ENCODE data around the gene HOXD13. TPM values are rescaled to one million over a fixed set of nuclear protein-coding genes. Genes with fewer than 3 reads are reported as not detected.

The HOXD13 gene
- polyA plus RNA-seq, 3 donors, result 0.14 to 0.22 (median 0.17) TPM

- DNase-seq (ENCODE audit: extremely low read depth in 1 of 11, low read depth in 9 of 11, low spot score in 4 of 11), result no peak
Measured at GRCh38 chr2:176102309-176102866, 9.9 kb downstream of the HOXD13 start.

DNA sequence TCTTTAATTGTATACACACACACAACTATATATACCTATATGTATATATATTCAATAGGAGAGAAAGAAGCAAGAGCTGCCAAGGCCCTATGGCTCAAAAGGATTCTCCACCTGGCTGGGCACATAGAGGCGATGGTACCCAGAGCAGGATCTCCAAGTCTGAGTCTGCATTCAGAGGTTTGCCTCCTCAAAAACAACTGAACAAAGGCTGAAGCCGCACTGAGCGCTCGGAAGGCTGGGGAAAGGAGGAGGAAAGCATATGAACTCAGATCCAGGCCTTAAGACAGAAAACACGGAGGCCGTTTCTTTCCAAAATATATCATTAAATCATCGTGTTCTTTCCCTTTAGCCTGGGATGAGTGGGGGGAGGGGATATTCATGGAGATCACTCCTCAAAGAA, 10.7 kb downstream of the HOXD13 start:
- no peak for DNase-seq (ENCODE audit: extremely low read depth in 1 of 11, low read depth in 9 of 11, low spot score in 4 of 11)

DNA sequence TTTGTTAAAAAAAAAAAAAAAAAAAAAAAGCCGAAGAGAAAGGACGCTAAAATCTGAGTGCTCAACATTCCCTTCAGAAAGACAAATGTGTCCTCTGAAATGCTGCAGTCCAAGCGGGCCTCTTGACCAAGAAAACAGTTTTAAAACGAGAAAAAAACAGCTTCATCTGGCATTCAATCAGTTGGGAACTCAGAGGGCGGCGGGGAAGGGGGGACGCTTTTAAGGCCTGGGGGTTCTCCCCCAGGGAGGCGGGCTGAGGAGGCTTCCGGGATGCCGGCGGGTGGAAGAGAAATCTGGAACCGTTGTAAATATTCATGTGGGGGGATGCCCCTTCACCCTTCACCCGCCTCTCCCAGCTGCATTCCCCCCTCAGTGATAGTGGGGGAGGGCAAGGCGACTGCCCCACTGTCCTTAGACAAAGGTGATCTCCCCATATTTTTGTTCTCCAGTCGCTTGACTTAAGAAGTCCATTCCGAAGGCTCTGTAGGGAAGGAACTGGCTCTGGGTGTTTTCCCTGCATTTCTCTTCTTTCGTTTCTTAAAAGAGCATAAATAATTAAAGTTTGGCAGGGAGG, 11.3 kb downstream of the HOXD13 start:
- no peak for DNase-seq (ENCODE audit: extremely low read depth in 1 of 11, low read depth in 9 of 11, low spot score in 4 of 11)

DNA sequence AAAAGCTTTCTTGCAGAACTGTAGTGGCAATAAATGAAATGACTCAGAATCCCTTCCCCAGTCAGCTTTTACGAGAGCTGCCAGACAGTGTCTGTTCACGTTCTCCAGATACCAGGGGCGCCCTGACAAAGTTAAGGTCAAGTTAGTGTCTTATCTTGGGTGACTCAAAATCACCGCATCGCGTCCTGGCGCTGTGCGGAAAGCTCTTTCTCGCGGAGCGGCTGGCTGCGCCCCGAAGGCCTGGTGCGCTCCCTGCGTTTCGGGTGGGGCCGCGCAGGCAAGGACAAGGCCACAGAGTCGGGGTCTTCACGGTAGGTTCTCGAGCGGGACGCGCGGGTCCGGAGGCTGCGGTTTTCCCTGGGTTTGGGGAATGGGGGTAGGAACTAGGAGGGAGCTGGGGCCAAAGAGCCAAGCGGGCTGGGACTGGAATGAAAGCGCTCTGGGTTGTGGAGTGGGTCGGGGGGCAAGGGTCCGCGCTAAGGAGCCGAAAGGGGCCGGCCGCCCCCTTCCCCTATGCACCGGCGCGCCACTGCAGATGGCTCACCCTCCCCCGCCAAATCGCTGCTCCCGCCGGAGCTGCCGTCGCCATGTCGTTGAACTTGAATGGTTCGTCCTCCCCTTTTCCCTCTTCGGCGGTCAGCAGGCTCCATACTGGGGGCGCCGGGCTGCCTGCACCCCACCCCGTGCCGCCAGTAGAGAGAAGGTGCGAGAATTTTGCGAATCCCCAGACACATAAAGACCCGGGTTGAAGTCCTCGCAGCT, 12.0 kb downstream of the HOXD13 start:
- DNase-seq (ENCODE audit: extremely low read depth in 1 of 11, low read depth in 9 of 11, low spot score in 4 of 11), result no peak

DNA sequence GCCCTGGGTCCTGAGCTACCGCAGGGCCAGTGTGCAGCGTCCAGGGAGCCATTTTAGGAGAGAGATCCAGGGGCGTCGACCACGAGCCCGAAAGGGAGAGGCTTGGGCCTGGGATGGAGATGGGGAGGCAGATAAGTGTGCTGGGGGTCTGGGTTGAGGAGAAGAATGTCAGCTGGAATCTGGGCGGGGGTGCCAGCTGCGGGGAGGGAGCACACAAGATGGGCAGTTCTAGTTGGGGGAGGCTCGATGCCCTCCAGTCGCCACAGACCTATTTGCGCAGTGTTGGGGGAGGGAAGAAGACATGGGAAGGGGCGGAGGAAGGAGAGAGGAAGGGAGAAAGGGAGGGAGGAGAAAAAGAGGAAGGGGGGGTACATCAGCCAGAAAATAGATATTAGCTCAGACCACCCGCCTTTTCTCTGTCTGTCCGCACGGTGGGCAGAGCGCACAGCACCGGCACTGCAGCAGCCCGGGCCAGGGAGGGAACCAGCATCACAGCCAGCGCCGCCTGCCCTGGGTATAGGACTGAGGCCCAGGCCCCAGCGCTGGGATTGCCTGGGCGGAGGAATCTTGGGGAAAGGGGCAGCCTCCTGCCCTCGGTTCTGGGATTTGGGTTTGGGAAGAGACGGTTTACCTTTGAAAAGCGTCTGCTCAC, 12.7 kb downstream of the HOXD13 start:
- DNase-seq (ENCODE audit: extremely low read depth in 1 of 11, low read depth in 9 of 11, low spot score in 4 of 11), result peak in 2 of 11 donors; percentile 72 to 85

DNA sequence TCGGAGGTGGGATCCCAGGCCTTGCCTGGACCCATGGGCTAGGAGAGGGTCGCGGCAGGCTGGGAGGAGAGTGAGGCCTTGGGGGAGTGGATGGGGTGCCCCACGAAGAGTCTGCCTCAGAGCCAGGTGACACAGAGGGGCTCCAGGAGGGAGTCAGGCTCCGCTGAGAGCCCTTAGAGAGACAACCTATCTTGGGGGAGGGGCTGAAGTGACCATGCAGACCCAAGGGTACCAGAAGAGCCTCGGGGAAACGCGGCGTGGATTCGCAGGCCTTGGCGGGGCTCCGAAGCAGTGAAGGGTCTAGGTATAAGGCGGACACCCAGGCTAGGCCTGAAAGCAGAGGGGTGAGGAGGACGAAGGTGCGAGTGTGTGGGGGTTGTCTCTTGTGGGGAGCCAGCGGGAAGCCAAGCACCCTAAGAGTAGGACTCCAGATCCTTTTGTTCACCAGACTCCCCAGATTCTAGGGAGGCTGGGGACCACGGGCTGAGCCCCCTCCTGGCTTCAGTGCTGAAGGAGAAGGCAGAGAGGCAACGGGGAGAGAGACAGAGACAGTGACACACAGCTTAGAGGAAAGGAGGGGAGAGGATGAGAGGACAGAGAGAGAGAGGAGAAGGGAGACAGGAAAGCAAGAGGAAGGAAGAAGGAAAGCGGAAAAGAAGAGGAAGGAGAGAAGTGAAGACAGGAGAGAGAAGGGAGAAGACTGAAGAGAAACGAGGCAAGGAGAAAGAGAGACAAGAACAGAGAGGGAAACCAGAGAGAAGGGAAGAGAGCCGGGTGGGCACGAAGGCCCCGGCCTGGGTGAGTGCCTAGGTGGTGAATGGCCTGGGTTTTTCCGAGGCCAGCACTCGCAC, 13.4 kb downstream of the HOXD13 start:
- DNase-seq (ENCODE audit: extremely low read depth in 1 of 11, low read depth in 9 of 11, low spot score in 4 of 11), result no peak

GRCh38 chr2:176106581-176107539, 14.3 kb downstream of the HOXD13 start, which contains the start of gene HOXD11:
Gene HOXD11 (plus strand): TSS chr2:176107280. CDS start chr2:176107356, 76 bp downstream.
- DNase-seq (ENCODE audit: extremely low read depth in 1 of 11, low read depth in 9 of 11, low spot score in 4 of 11), result no peak

DNA sequence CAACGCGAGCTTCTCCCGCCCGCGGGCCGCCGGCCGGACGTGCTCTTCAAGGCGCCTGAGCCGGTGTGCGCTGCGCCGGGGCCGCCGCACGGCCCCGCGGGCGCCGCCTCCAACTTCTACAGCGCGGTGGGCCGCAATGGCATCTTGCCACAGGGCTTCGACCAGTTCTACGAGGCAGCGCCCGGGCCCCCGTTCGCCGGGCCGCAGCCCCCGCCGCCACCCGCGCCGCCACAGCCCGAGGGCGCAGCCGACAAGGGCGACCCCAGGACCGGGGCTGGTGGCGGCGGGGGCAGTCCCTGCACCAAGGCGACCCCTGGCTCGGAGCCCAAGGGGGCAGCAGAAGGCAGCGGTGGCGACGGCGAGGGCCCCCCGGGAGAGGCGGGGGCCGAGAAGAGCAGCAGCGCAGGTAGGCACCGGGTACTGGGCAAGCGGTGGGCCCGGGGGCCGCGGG, 15.2 kb downstream of the HOXD13 start:
- DNase-seq (ENCODE audit: extremely low read depth in 1 of 11, low read depth in 9 of 11, low spot score in 4 of 11), result no peak

DNA sequence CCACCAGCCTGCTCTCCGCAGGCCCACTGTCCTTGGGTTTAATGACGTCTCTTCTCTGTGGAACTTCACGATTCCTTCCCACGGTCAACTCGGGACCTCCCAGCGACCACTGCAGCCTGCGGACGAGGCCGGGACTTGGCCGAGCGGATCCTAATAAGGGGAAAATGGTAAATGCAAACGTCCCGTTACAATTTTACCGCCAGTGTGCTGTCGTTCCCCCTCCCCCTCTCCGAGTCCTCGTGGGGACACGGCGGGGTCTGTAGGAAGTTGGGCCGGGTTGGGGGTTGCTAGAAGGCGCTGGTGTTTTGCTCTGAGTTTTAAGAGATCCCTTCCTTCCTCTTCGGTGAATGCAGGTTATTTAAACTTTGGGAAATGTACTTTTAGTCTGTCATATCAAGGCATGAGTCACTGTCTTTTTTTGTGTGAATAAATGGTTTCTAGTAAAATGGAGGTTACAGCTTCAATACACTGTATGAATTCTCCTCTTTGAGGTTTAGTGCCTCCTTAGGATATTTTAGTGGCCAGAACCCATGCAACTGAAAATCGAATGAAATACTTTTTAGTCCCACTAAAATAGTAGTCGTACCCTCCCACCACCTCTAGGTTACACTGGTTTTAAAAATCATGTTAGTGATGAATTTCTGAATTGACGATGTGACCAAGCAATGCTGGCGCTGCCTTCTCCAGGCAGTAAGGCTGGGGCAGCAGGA, 16.8 kb downstream of the HOXD13 start:
- no peak for DNase-seq (ENCODE audit: extremely low read depth in 1 of 11, low read depth in 9 of 11, low spot score in 4 of 11)

GRCh38 chr2:176109946-176110345, 17.4 kb downstream of the HOXD13 start:
- DNase-seq (ENCODE audit: extremely low read depth in 1 of 11, low read depth in 9 of 11, low spot score in 4 of 11), result no peak

DNA sequence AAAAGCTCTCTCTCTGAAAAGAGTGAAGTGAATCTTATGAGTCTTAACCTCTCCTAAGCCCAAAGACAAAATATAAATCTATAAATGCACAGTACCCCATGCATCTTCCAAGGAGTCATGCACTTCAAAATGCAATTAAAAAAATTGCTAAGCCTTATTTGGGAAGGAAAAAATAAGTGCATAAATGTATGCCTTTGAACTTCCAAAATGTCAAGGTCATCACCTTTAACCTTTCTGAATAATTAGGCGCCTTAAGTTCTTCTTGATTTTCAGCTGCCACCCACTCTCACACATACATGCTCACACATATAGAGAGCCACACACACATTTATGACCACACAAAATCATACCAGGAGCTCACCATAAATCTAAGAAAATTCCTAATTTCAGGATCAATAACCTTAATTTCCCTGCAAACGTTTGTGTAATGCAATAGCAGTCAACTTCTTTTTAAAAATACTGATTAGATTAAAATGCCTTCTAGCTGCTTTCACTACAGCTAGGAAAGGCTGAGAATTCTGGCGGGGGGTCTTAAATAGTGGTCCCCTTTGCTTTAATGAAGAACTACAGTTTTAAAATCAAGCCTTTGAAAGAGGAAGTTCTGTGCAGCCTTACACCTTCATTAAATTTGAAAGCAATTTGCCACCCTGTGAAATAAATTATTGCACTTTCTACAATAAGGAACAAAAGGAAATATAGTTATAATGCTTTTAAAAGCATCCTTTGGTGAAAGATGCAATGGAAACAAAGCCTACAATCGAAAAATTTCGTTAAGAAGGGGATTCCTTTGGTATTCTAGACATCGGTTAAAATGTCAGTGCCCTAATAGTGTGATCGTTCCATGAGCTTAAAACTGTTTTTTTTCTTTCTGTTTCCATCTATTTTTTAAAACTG, 18.1 kb downstream of the HOXD13 start:
- no peak for DNase-seq (ENCODE audit: extremely low read depth in 1 of 11, low read depth in 9 of 11, low spot score in 4 of 11)

DNA sequence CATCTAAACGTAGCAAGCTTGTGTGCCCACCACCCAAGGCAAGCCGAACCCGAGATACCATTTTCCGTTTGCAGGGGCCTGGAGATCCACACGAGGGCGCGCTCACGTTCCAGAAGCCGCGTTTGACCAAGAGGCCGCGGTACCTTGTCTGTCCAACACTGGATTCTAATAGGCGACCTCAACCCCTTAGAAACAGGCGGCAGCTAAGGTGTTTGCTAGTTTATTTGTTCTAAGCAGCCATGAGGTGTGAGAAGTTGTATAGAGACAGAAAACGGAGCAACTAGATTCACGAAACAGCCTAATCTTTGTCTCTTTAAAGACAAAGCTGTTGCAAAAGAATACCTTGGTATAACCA, 18.8 kb downstream of the HOXD13 start:
- DNase-seq (ENCODE audit: extremely low read depth in 1 of 11, low read depth in 9 of 11, low spot score in 4 of 11), result peak in 5 of 11 donors; percentile 82 to 89 (median 86)

DNA sequence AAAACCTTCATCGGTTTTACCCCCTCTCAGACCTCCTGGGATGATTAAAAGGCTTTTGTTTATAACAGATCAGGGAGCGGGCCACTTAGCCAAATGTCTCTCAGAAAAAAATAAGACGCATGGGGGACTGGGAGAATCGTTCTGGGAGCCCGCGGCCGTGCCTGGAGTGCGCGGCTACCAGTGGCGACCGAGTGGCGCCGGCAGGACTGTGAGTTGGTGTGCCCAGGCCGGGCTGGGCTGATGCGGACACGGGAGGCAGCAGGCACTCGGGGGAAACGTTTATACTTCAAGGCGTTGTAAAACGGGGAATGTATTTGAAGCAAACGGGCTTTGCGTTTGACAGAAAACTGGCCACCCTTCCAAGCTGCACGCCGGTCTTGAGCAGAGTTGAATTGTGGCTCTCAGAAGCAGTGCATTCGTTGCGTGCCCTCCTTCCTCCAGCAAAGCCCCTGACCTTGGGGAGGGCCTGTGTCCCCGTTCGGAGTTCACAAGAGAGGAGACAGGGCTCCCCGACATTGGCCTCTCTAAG, 19.4 kb downstream of the HOXD13 start:
- DNase-seq (ENCODE audit: extremely low read depth in 1 of 11, low read depth in 9 of 11, low spot score in 4 of 11), result no peak

GRCh38 chr2:176112375-176113302, 20.1 kb downstream of the HOXD13 start:
- DNase-seq (ENCODE audit: extremely low read depth in 1 of 11, low read depth in 9 of 11, low spot score in 4 of 11), result no peak

Measured in renal cortex interstitium (tissue), 11 donors.